Measurements from ENCODE around the gene HGFAC.

DNA sequence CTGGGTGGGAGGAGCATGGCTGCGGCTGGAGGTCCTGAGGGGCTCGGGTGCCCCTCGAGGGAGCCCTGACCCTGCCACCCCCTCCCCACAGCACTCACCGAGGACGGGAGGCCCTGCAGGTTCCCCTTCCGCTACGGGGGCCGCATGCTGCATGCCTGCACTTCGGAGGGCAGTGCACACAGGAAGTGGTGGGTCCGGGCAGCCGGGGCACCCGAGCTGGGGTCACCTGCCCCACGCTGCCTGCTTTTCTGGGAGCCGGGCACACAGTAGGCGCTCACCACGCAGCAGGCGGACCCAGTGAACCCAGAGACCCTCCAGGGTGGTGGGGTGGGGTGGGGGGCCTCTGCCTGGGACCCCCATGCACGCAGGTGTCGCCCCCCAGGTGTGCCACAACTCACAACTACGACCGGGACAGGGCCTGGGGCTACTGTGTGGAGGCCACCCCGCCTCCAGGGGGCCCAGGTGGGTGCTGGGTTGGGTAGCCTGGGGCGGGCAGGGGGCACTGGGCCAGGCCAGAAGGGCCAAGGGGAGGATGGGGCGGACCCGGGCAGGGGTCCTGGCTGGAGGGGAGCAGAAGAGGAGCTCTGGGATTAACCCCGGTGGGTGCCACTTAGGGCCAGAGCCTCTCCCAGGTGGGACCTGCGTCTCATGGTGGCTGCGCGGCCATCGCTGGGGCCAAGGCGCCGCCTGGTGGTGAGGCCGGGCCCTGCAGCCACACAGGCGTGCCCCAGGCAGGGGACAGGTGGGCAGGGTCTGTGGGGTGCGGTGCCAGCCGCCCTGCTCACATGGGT lies 1.4 kb downstream of the HGFAC start:
- TF ChIP-seq GATA2 (IDR thresholded peaks at IDR 0.05; ENCODE audit: low read depth, low read length) = no peak
- no peak for TF ChIP-seq GATA3 (IDR thresholded peaks at IDR 0.05; ENCODE audit: low read depth, low read length)
